GM21447 (cell line): ENCODE measurements around the gene HBQ1.
"Not testable (repeated sequence)": the region's sequence is repeated elsewhere in the genome, so short reads cannot be mapped to it uniquely, and the experiment has no call there.

Source experiments
- ATAC-seq: cut with Tn5 transposase; IDR thresholded peaks from one replicate; pipeline ENCODE4 v1.9.1; 2021; ENCODE audit not compliant: unreplicated experiment

HBQ1 gene

GRCh38 chr16:160242-160641 lies 20.0 kb upstream of the HBQ1 start:
- ATAC-seq, result not testable (repeated sequence)

- no peak for ATAC-seq
Measured at GRCh38 chr16:160691-161190, 19.5 kb upstream of the HBQ1 start.

GRCh38 chr16:162271-162991 lies 17.8 kb upstream of the HBQ1 start:
- no peak for ATAC-seq

- not testable (repeated sequence) for ATAC-seq
Measured at GRCh38 chr16:163139-163538, 17.1 kb upstream of the HBQ1 start.

GRCh38 chr16:163696-164095 lies 16.6 kb upstream of the HBQ1 start:
- not testable (repeated sequence) for ATAC-seq

- not testable (repeated sequence) for ATAC-seq
Measured at GRCh38 chr16:164134-164823, 16.0 kb upstream of the HBQ1 start.

GRCh38 chr16:164827-165538 lies 15.3 kb upstream of the HBQ1 start:
- no peak for ATAC-seq

- ATAC-seq, result no peak
Measured at GRCh38 chr16:165539-166374, 14.5 kb upstream of the HBQ1 start, which contains the start of gene HBM. Gene HBM (plus strand): TSS chr16:165978. CDS start chr16:165998, 20 bp downstream.

- no peak for ATAC-seq
Measured at GRCh38 chr16:166375-167121, 13.7 kb upstream of the HBQ1 start.

GRCh38 chr16:167122-167690 lies 13.1 kb upstream of the HBQ1 start:
- ATAC-seq, result no peak

- no peak for ATAC-seq
Measured at GRCh38 chr16:168424-168823, 11.8 kb upstream of the HBQ1 start.

- no peak for ATAC-seq
Measured at GRCh38 chr16:169014-169413, 11.2 kb upstream of the HBQ1 start.

GRCh38 chr16:170088-170507 lies 10.2 kb upstream of the HBQ1 start:
- not testable (repeated sequence) for ATAC-seq

GRCh38 chr16:170788-171187 lies 9.5 kb upstream of the HBQ1 start:
- no peak for ATAC-seq

- ATAC-seq, result not testable (repeated sequence)
Measured at GRCh38 chr16:172374-172941, 7.8 kb upstream of the HBQ1 start, which contains the start of gene HBA2. Gene HBA2 (plus strand): TSS chr16:172876. CDS start chr16:172913, 37 bp downstream.

GRCh38 chr16:173211-173854 lies 6.9 kb upstream of the HBQ1 start:
- ATAC-seq, result not testable (repeated sequence)

GRCh38 chr16:173928-174769 lies 6.1 kb upstream of the HBQ1 start:
- ATAC-seq, result not testable (repeated sequence)
